Sigmoid colon (tissue), 3 donors: ENCODE measurements around the gene RABEP2.

Experiments used
- CTCF ChIP-seq, 4 experiments: fragments of 450-650 bp in 3 of 4; fragments of 200-600 bp in 1 of 4; IDR thresholded peaks; one replicate each; pipeline ENCODE4 v1.5.1; 2016 to 2019; ENCODE audit warnings: antibody characterized with exemption in 4 of 4, mild to moderate bottlenecking in 3 of 4, moderate library complexity in 2 of 4
- POLR2A ChIP-seq, 2 donors: fragments of 450-650 bp; IDR thresholded peaks; one replicate each; pipeline ENCODE4 v1.6.1; 2016; ENCODE audit warnings: antibody characterized with exemption in 2 of 2, mild to moderate bottlenecking in 2 of 2, moderate library complexity in 2 of 2

DNA sequence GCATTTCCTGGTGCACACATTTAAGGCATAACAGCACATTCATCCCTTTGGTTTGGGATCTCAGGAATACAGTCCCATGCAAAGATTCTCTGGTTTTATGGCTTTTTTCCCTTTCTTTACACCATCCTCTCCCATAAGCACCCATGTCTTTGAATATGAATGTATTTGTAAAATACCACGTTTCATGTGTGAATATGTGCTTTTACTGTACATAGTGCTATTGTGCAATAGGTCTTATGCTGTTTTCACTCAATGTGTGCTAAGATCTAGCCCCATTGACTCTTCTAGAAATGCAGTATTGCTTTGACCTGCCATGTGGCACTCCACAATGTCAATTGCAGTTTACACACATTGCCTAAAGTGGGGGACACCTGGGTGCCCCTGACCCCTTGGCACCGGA lies 39.5 kb upstream of the RABEP2 start:
- TF ChIP-seq POLR2A (IDR thresholded peaks at IDR 0.05), result no peak
- no peak for TF ChIP-seq CTCF (IDR thresholded peaks at IDR 0.05)
